ENCODE data around the gene TRPC4. TPM values are rescaled to one million over a fixed set of nuclear protein-coding genes. Genes with fewer than 3 reads are reported as not detected.

TRPC4 gene
- polyA plus RNA-seq, 1 donor from 2014 or later: 8.8 TPM

DNA sequence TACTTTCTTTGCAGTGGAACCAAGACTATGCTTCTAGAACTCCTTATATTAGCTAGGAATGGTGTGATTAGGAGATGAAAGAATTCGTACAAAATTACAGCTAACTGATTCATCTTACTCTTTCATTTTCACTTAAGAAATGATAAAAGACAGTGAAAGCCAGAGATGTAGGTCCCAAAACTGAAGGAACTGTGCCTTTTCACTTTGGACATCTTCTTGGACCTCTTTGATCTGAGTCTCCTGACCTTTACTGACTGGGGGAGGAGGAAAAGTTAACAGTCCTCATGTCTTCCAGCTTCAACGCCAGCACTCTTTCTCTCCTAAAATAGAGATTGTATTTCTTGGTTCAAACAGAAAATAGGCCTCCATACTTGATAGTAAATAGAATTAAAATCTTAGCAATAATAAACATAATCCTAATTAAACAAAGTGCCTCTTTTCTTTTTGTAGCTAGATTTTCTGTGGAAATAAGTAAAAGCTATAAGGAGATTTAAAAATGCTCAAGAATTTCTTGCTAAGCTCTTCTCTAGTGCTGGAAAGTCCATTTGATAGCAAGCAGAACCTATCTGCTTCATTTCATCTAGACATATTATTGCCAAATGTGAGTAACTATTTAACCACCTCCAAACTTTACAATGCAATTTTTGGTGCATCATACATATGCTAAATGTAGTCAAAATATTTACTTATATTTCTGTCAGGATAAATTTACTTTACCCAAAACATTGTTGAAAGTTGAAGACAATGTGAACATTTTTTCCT, 161.7 kb downstream of the TRPC4 start:
- no peak overlapping the region for H2AFZ ChIP-seq (ENCODE audit: low read depth, low read length)

DNA sequence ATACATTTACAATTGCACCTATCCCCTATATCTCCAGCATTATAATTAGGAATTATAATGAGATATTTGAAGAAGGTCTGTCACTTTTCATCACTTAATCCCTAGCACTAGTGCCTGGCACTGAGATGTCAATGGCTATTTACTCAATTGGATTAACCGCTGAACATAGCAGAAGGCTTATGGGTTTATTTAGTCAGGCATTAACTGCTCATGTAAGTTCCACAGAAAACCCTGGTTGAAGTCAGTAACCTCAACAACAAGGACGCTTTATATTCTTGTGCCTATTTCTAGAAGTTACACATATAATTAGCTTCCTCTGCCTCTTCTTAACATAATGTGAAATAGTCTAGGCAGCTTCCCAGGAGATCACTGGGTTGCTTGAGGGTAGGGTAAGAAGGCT, 163.5 kb downstream of the TRPC4 start:
- no peak overlapping the region for H3K27ac ChIP-seq (ENCODE audit: low read length)
- H3K9ac ChIP-seq (ENCODE audit: low read length): no peak overlapping the region
- H3K4me2 ChIP-seq (ENCODE audit: low read length): no peak overlapping the region
- TF ChIP-seq, protein P1, sequence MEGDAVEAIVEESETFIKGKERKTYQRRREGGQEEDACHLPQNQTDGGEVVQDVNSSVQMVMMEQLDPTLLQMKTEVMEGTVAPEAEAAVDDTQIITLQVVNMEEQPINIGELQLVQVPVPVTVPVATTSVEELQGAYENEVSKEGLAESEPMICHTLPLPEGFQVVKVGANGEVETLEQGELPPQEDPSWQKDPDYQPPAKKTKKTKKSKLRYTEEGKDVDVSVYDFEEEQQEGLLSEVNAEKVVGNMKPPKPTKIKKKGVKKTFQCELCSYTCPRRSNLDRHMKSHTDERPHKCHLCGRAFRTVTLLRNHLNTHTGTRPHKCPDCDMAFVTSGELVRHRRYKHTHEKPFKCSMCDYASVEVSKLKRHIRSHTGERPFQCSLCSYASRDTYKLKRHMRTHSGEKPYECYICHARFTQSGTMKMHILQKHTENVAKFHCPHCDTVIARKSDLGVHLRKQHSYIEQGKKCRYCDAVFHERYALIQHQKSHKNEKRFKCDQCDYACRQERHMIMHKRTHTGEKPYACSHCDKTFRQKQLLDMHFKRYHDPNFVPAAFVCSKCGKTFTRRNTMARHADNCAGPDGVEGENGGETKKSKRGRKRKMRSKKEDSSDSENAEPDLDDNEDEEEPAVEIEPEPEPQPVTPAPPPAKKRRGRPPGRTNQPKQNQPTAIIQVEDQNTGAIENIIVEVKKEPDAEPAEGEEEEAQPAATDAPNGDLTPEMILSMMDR (IDR thresholded peaks at IDR 0.05; ENCODE audit: poor library complexity, severe bottlenecking): no peak
- TF ChIP-seq SMC3 (conservative IDR thresholded peaks at IDR 0.05; ENCODE audit: poor library complexity): no peak
- no peak for TF ChIP-seq EZH2 (IDR thresholded peaks at IDR 0.05; ENCODE audit: borderline replicate concordance, insufficient read depth, low read length, poor library complexity, severe bottlenecking)
- no peak for TF ChIP-seq RAD21 (conservative IDR thresholded peaks at IDR 0.05)
- no peak for TF ChIP-seq MXI1 (conservative IDR thresholded peaks at IDR 0.05; ENCODE audit: poor library complexity, severe bottlenecking)
- no peak for TF ChIP-seq TAF1 (IDR thresholded peaks at IDR 0.05; ENCODE audit: low read depth)
- TF ChIP-seq EP300 (conservative IDR thresholded peaks at IDR 0.05; ENCODE audit: poor library complexity, severe bottlenecking): no peak
- TF ChIP-seq, protein P2, sequence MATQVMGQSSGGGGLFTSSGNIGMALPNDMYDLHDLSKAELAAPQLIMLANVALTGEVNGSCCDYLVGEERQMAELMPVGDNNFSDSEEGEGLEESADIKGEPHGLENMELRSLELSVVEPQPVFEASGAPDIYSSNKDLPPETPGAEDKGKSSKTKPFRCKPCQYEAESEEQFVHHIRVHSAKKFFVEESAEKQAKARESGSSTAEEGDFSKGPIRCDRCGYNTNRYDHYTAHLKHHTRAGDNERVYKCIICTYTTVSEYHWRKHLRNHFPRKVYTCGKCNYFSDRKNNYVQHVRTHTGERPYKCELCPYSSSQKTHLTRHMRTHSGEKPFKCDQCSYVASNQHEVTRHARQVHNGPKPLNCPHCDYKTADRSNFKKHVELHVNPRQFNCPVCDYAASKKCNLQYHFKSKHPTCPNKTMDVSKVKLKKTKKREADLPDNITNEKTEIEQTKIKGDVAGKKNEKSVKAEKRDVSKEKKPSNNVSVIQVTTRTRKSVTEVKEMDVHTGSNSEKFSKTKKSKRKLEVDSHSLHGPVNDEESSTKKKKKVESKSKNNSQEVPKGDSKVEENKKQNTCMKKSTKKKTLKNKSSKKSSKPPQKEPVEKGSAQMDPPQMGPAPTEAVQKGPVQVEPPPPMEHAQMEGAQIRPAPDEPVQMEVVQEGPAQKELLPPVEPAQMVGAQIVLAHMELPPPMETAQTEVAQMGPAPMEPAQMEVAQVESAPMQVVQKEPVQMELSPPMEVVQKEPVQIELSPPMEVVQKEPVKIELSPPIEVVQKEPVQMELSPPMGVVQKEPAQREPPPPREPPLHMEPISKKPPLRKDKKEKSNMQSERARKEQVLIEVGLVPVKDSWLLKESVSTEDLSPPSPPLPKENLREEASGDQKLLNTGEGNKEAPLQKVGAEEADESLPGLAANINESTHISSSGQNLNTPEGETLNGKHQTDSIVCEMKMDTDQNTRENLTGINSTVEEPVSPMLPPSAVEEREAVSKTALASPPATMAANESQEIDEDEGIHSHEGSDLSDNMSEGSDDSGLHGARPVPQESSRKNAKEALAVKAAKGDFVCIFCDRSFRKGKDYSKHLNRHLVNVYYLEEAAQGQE (IDR thresholded peaks at IDR 0.05; ENCODE audit: borderline replicate concordance): no peak
- no peak for TF ChIP-seq POLR2AphosphoS5 (IDR thresholded peaks at IDR 0.05)
- H3K9me2 ChIP-seq (ENCODE audit: insufficient read depth, low read length): no peaks in the 10 kb centered on the region
- H3K9me3 ChIP-seq (ENCODE audit: low read length): no peaks in the 10 kb centered on the region
- H3F3A ChIP-seq (ENCODE audit: insufficient read depth, low read length, poor library complexity, severe bottlenecking): no peaks in the 10 kb centered on the region
- no peaks in the 10 kb centered on the region for H3K27me3 ChIP-seq (ENCODE audit: insufficient read depth, low read depth, low read length)
- H3K36me3 ChIP-seq (ENCODE audit: insufficient read depth, low read length): no peaks in the 10 kb centered on the region
- no peak overlapping the region for H2AFZ ChIP-seq (ENCODE audit: low read depth, low read length)
- H3K4me3 ChIP-seq (ENCODE audit: low read length): no peak overlapping the region
- no peaks in the 10 kb centered on the region for H4K20me1 ChIP-seq (ENCODE audit: insufficient read depth)
- H3K79me2 ChIP-seq (replicated peaks; ENCODE audit: insufficient read depth, low read length): no peaks in the 10 kb centered on the region

More for the DNA sequence above, 161.7 kb downstream of the TRPC4 start:
- no peaks in the 10 kb centered on the region for H3K9me2 ChIP-seq (ENCODE audit: insufficient read depth, low read length)
- no peaks in the 10 kb centered on the region for H3K9me3 ChIP-seq (ENCODE audit: low read length)
- H3K79me2 ChIP-seq (replicated peaks; ENCODE audit: insufficient read depth, low read length): no peaks in the 10 kb centered on the region
- no peaks in the 10 kb centered on the region for H4K20me1 ChIP-seq (ENCODE audit: insufficient read depth)
- H3K4me2 ChIP-seq (ENCODE audit: low read length): no peak overlapping the region
- no peak overlapping the region for H3K4me3 ChIP-seq (ENCODE audit: low read length)
- H3K27ac ChIP-seq (ENCODE audit: low read length): no peak overlapping the region
- TF ChIP-seq RAD21 (conservative IDR thresholded peaks at IDR 0.05): no peak
- TF ChIP-seq, protein P2 (IDR thresholded peaks at IDR 0.05; ENCODE audit: borderline replicate concordance): no peak
- TF ChIP-seq TAF1 (IDR thresholded peaks at IDR 0.05; ENCODE audit: low read depth): no peak
- no peaks in the 10 kb centered on the region for H3K36me3 ChIP-seq (ENCODE audit: insufficient read depth, low read length)
- no peaks in the 10 kb centered on the region for H3K27me3 ChIP-seq (ENCODE audit: insufficient read depth, low read depth, low read length)
- no peak overlapping the region for H3K9ac ChIP-seq (ENCODE audit: low read length)
- no peaks in the 10 kb centered on the region for H3F3A ChIP-seq (ENCODE audit: insufficient read depth, low read length, poor library complexity, severe bottlenecking)
